Psoas muscle (tissue), 8 donors: ENCODE results near the gene BDH1. TPM values are rescaled to one million over a fixed set of nuclear protein-coding genes. Genes with fewer than 3 reads are reported as not detected.
"Not testable (repeated sequence)": the region's sequence is repeated elsewhere in the genome, so short reads cannot be mapped to it uniquely, and the experiment has no call there.

Experiments
- ATAC-seq, 4 donors: fragments of 200-7000 bp; cut with Tn5 transposase; one replicate each; pipeline ENCODE4 v1.9.1; 2020; ENCODE audit warnings: moderate library complexity in 3 of 4, mild to moderate bottlenecking in 2 of 4
- DNase-seq, 2 donors: peaks; one replicate each; pipeline ENCODE4 v3.0.0-alpha.2; 2020
- H3K27ac ChIP-seq: fragments of 200-600 bp; one replicate; pipeline ENCODE4 v1.8.0; 2022
- H3K27me3 ChIP-seq, 3 donors: fragments of 200-600 bp in 1 of 3; one replicate each; pipeline versions ENCODE4 v1.6.1 to v1.8.0; 2013 to 2022; ENCODE audit warnings: low read length in 2 of 3, mild to moderate bottlenecking in 2 of 3, moderate library complexity in 1 of 3; ENCODE audit not compliant: insufficient read depth in 3 of 3
- H3K36me3 ChIP-seq, 2 donors: fragments of 200-600 bp in 1 of 2; one replicate each; pipeline versions ENCODE4 v1.6.1 to v1.8.0; 2013 to 2022; ENCODE audit warnings: low read depth in 1 of 2, mild to moderate bottlenecking in 1 of 2, moderate library complexity in 1 of 2; ENCODE audit not compliant: insufficient read depth in 1 of 2
- H3K4me1 ChIP-seq: fragments of 200-600 bp; one replicate; pipeline ENCODE4 v1.8.0; 2022
- H3K4me3 ChIP-seq: fragments of 200-600 bp; one replicate; pipeline ENCODE4 v1.8.0; 2022; ENCODE audit warnings: mild to moderate bottlenecking
- H3K9me3 ChIP-seq: fragments of 200-600 bp; one replicate; pipeline ENCODE4 v1.8.0; 2022
- CTCF ChIP-seq: fragments of 200-600 bp; IDR thresholded peaks from one replicate; pipeline ENCODE4 v1.8.0; 2022; ENCODE audit warnings: antibody characterized with exemption
- WGBS, 3 donors: extraction: QIAGEN DNeasy Blood & Tissue Kit; methylation state at CpG; one replicate each; pipeline versions ENCODE4 v1.1.6 to v1.1.7; 2013; 5-methylcytosine and 5-hydroxymethylcytosine counted together
- intact Hi-C, 2 donors: fragments of 100-400 bp; cut with DNase I; formaldehyde crosslinking; loops; one replicate each; pipeline versions ENCODE4 v1.11.0 to v1.14.2; 2022
- polyA plus RNA-seq, 3 donors: library from polyadenylated mRNA; stranded (reverse); fragments of 200-250 nt; gene quantifications; one replicate each; pipeline ENCODE4 v1.2.3, GENCODE V29; 2013
- total RNA-seq, 4 donors: library from RNA; stranded (reverse); fragmentation: NEBNext Ultra II Directional in 2 of 4; extraction: Animal tissue kit (Norgen Biotek cat#: 25700) in 2 of 4; gene quantifications; one replicate each; pipeline versions ENCODE4 v1.2.1 to v1.2.4, GENCODE V29; 2021 to 2023
- donor health status: healthy with polysubstance abuse.
- donor health status: DM: no; HTN: no; CAD: no; lungs with moderate emphysema.
- donor health status: Bipolar disorder and iron deficiency.
- donor health status: healthy.
- donor health status: DM: yes; HTN: yes; CAD: no.
- donor health status: DM: no; HTN: no; CAD: no.
- donor health status: DM: no; HTN: no; CAD: no.
- donor health status: DM: yes; HTN: yes; CAD: no.

BDH1 gene
- total and polyA plus RNA-seq, 7 donors, result 5.4 to 47.6 (median 16.0) TPM

- no peak overlapping the region for H3K27ac ChIP-seq
- peaks cover 0 to 5% of the 10 kb centered on the region in 2 donors for H3K36me3 ChIP-seq
- no peaks in the 10 kb centered on the region for H3K27me3 ChIP-seq
- ATAC-seq, result no peak
- DNase-seq, result no peak
- no peaks in the 10 kb centered on the region for H3K9me3 ChIP-seq
- no peaks in the 10 kb centered on the region for H3K4me1 ChIP-seq
- intact Hi-C loops, result no loop called here
- no peak overlapping the region for H3K4me3 ChIP-seq
- TF ChIP-seq CTCF, result no peak
- WGBS, 3 donors, result 86 to 93% (median 91%) methylated on average over 13 of the region's 13 CpGs
Observed at GRCh38 chr3:197589545-197589944, 33.8 kb upstream of the BDH1 start.

- ATAC-seq, H3K9me3 ChIP-seq, H3K36me3 ChIP-seq, H3K27me3 ChIP-seq, H3K27ac ChIP-seq, DNase-seq, intact Hi-C loops, H3K4me1 ChIP-seq, H3K4me3 ChIP-seq: not testable (repeated sequence)
- 87 to 92% (median 88%) methylated on average over 9 to 11 of the region's 11 CpGs for WGBS, 3 donors
Observed at GRCh38 chr3:197586768-197587167, 31.0 kb upstream of the BDH1 start.

GRCh38 chr3:197586181-197586580 lies 30.4 kb upstream of the BDH1 start:
- Histone ChIP-seq H3K27me3 (no peaks in the 10 kb centered on the region), H3K36me3 (peaks cover 0 to 5% of the 10 kb centered on the region in 2 donors), H3K9me3 (no peaks in the 10 kb centered on the region), H3K27ac (no peak overlapping the region), H3K4me1 (no peaks in the 10 kb centered on the region), H3K4me3 (no peak overlapping the region)
- no peak for TF ChIP-seq CTCF
- 75 to 90% (median 80%) methylated on average over 2 of the region's 2 CpGs for WGBS, 3 donors
- no peak for ATAC-seq
- intact Hi-C loops, result no loop called here
- DNase-seq, result no peak

GRCh38 chr3:197584733-197585132 lies 29.0 kb upstream of the BDH1 start:
- H3K36me3 ChIP-seq, result no peaks in the 10 kb centered on the region
- DNase-seq, result no peak
- H3K27ac ChIP-seq, result no peak overlapping the region
- H3K27me3 ChIP-seq, result no peaks in the 10 kb centered on the region
- no peaks in the 10 kb centered on the region for H3K4me1 ChIP-seq
- no peaks in the 10 kb centered on the region for H3K9me3 ChIP-seq
- no peak for TF ChIP-seq CTCF
- 91 to 97% (median 95%) methylated on average over 5 of the region's 5 CpGs for WGBS, 3 donors
- no peak for ATAC-seq
- no peak overlapping the region for H3K4me3 ChIP-seq
- intact Hi-C loops, result no loop called here

- WGBS, 3 donors, result 70 to 79% (median 79%) methylated on average over 7 of the region's 7 CpGs
- Histone ChIP-seq H3K4me1 (no peaks in the 10 kb centered on the region), H3K4me3 (no peak overlapping the region), H3K27ac (no peak overlapping the region), H3K9me3 (no peaks in the 10 kb centered on the region), H3K27me3 (no peaks in the 10 kb centered on the region), H3K36me3 (peaks cover 3 to 5% of the 10 kb centered on the region in 2 donors)
- intact Hi-C loops, result no loop called here
- TF ChIP-seq CTCF, result no peak
- DNase-seq (no peak), ATAC-seq (no peak)
Observed at GRCh38 chr3:197583371-197583770, 27.6 kb upstream of the BDH1 start.
